D721Med (cell line): Measurements from ENCODE around the gene ZMAT3.

Source experiments
- DNase-seq: peaks from one replicate; pipeline ENCODE4 v3.0.0; 2011; ENCODE audit warnings: low spot score; ENCODE audit not compliant: insufficient read length
- FAIRE-seq: peaks from 2 replicates; lab custom pipeline; 2011; peaks lifted over from hg19 to GRCh38; lab: Jason Lieb, UNC
- CTCF ChIP-seq: IDR thresholded peaks from 2 replicates; pipeline ENCODE4 v1.5.1; 2012; ENCODE audit warnings: mild to moderate bottlenecking, control low read depth; ENCODE audit not compliant: insufficient read depth; ENCODE audit errors: missing control alignments

The ZMAT3 gene

GRCh38 chr3:178975320-178975719 lies 96.3 kb downstream of the ZMAT3 start:
- DNase-seq (no peak), FAIRE-seq (no peak)
- no peak for TF ChIP-seq CTCF

- FAIRE-seq, result no peak
- no peak for DNase-seq
- TF ChIP-seq CTCF, result no peak
Observed at GRCh38 chr3:178971614-178972013, 100.0 kb downstream of the ZMAT3 start.

GRCh38 chr3:178969004-178969700 lies 102.5 kb downstream of the ZMAT3 start:
- TF ChIP-seq CTCF, result no peak
- FAIRE-seq (no peak), DNase-seq (no peak)
